ENCODE results near the gene NT5C1A. TPM values are rescaled to one million over a fixed set of nuclear protein-coding genes. Genes with fewer than 3 reads are reported as not detected.

The NT5C1A gene
- polyA plus RNA-seq, 1 donor from 2014 or later: not detected

GRCh38 chr1:39673215-39673614 is 1.3 kb upstream of the NT5C1A start:
- no peak overlapping the region for H3K4me3 ChIP-seq (ENCODE audit: low read length)
- peaks cover 51% of the 10 kb centered on the region for H3K27me3 ChIP-seq (ENCODE audit: insufficient read depth, low read depth, low read length)
- H3K27ac ChIP-seq (ENCODE audit: low read length): no peak overlapping the region
- no peaks in the 10 kb centered on the region for H3K36me3 ChIP-seq (ENCODE audit: insufficient read depth, low read length)
- no peak overlapping the region for H2AFZ ChIP-seq (ENCODE audit: low read depth, low read length)
- H3K9ac ChIP-seq (ENCODE audit: low read length): no peak overlapping the region
- H3F3A ChIP-seq (ENCODE audit: insufficient read depth, low read length, poor library complexity, severe bottlenecking): no peaks in the 10 kb centered on the region
- H3K4me2 ChIP-seq (ENCODE audit: low read length): no peak overlapping the region
- no peak for TF ChIP-seq TAF1 (IDR thresholded peaks at IDR 0.05; ENCODE audit: low read depth)
- TF ChIP-seq MXI1 (conservative IDR thresholded peaks at IDR 0.05; ENCODE audit: poor library complexity, severe bottlenecking): no peak
- TF ChIP-seq EP300 (conservative IDR thresholded peaks at IDR 0.05; ENCODE audit: poor library complexity, severe bottlenecking): no peak
- no peak for TF ChIP-seq REST (IDR thresholded peaks at IDR 0.05; ENCODE audit: borderline replicate concordance)
- TF ChIP-seq RAD21 (conservative IDR thresholded peaks at IDR 0.05): no peak
- no peak for TF ChIP-seq SMC3 (conservative IDR thresholded peaks at IDR 0.05; ENCODE audit: poor library complexity)
- no peak for TF ChIP-seq EZH2 (IDR thresholded peaks at IDR 0.05; ENCODE audit: borderline replicate concordance, insufficient read depth, low read length, poor library complexity, severe bottlenecking)
- TF ChIP-seq POLR2AphosphoS5 (IDR thresholded peaks at IDR 0.05): no peak
- no peak for TF ChIP-seq CTCF (IDR thresholded peaks at IDR 0.05; ENCODE audit: poor library complexity, severe bottlenecking)
- H3K79me2 ChIP-seq (replicated peaks; ENCODE audit: insufficient read depth, low read length): no peaks in the 10 kb centered on the region
- H4K20me1 ChIP-seq (ENCODE audit: insufficient read depth): no peaks in the 10 kb centered on the region
- H3K9me2 ChIP-seq (ENCODE audit: insufficient read depth, low read length): no peaks in the 10 kb centered on the region
- no peaks in the 10 kb centered on the region for H3K9me3 ChIP-seq (ENCODE audit: low read length)

DNA sequence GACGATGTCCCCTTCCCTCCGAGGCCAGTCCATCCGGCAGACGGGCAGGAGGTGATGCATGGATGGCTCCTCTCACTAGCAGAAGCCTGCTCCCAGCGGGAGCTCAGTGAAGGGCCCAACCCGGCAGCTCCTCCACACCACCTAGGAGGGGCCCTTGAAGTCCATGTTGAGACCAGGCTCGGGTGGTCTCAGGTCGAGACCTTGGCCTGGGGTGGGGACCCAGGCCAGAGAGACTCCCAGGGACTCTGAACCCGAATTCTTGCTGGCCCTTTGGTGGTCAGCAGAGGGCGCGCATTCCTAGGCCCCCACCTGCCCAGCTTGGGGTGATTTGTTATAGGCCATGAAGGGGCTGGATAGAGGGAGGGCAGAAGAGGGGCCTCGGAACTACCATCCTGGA is 642 bp upstream of the NT5C1A start:
- Histone ChIP-seq H3K4me2 (ENCODE audit: low read length) (no peak overlapping the region), H3K9me2 (ENCODE audit: insufficient read depth, low read length) (no peaks in the 10 kb centered on the region), H3K27me3 (ENCODE audit: insufficient read depth, low read depth, low read length) (peaks cover 51% of the 10 kb centered on the region), H2AFZ (ENCODE audit: low read depth, low read length) (no peak overlapping the region), H3K79me2 (replicated peaks; ENCODE audit: insufficient read depth, low read length) (no peaks in the 10 kb centered on the region), H3K36me3 (ENCODE audit: insufficient read depth, low read length) (no peaks in the 10 kb centered on the region), H3F3A (ENCODE audit: insufficient read depth, low read length, poor library complexity, severe bottlenecking) (no peaks in the 10 kb centered on the region), H3K9me3 (ENCODE audit: low read length) (no peaks in the 10 kb centered on the region), H4K20me1 (ENCODE audit: insufficient read depth) (no peaks in the 10 kb centered on the region), H3K9ac (ENCODE audit: low read length) (peak overlapping the region; percentile 62), H3K4me3 (ENCODE audit: low read length) (peak overlapping the region; percentile 73), H3K27ac (ENCODE audit: low read length) (no peak overlapping the region)
- no peak for TF ChIP-seq REST (IDR thresholded peaks at IDR 0.05; ENCODE audit: borderline replicate concordance)
- TF ChIP-seq CTCF (IDR thresholded peaks at IDR 0.05; ENCODE audit: poor library complexity, severe bottlenecking): peak; percentile 30
- TF ChIP-seq SMC3 (conservative IDR thresholded peaks at IDR 0.05; ENCODE audit: poor library complexity): no peak
- TF ChIP-seq RAD21 (conservative IDR thresholded peaks at IDR 0.05): no peak
- no peak for TF ChIP-seq TAF1 (IDR thresholded peaks at IDR 0.05; ENCODE audit: low read depth)
- no peak for TF ChIP-seq EZH2 (IDR thresholded peaks at IDR 0.05; ENCODE audit: borderline replicate concordance, insufficient read depth, low read length, poor library complexity, severe bottlenecking)
- TF ChIP-seq POLR2AphosphoS5 (IDR thresholded peaks at IDR 0.05): no peak
- no peak for TF ChIP-seq EP300 (conservative IDR thresholded peaks at IDR 0.05; ENCODE audit: poor library complexity, severe bottlenecking)
